LHCN-M2 (cell line): ENCODE results near the gene RNF227. TPM values are rescaled to one million over a fixed set of nuclear protein-coding genes. Genes with fewer than 3 reads are reported as not detected.

ENCODE experiments used
- DNase-seq: peaks from one replicate; pipeline ENCODE4 v3.0.0-alpha.2; 2012; ENCODE audit warnings: low read depth
- total RNA-seq: library from RNA; depleted of rRNA; stranded (reverse); fragments of >200 nt; gene quantifications from 2 replicates; pipeline ENCODE4 v1.2.3, GENCODE V29; 2014

RNF227 gene
- total RNA-seq, 1 experiment from 2014 or later = 6.9 TPM

DNA sequence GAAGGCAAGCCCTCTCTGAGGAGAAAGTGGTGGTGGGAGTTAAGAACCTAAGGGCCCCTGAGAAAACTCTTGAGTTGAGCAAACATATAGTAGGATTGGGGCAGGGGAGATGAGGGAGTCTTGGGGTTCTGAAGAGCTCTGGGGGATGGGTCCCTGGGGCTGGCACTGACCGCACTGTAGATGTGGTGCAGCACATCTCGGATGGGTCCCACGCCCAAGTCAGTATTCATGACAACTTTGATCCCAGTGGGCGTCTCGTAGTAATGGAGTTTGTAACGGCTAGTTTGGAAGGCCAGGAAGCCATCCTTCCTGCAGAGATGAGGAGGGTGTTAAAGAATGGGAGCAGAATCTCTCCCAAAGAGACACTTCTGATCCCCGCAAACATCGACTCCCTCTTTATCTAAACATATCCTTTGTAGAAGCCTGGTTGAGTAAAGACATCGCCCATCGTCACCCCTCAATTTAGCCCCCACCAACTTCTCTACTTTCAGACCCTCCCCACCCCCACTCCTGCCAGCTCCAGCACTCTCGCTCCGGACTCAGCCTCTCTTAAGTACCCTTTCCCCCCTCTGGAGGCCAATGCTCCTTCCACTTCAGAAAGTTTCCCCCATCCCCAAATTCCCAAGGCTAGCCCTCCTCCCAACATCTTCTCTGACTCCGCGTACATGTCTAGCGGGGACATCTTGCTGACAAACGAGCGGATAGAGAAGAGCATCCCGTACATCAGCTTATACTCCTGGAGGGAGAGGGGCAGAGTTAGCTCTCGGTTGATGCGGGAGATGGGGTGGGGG lies 14.9 kb upstream of the RNF227 start:
- no peak for DNase-seq

- peak; percentile 2 for DNase-seq
Measured at GRCh38 chr17:7929158-7930023, 13.3 kb upstream of the RNF227 start, which contains the start of gene KCNAB3. KCNAB3 (minus strand) TSS chr17:7929856; CDS start chr17:7929435, 421 bp downstream.

GRCh38 chr17:7927596-7927995 lies 11.5 kb upstream of the RNF227 start:
- no peak for DNase-seq

- DNase-seq = no peak
Measured at GRCh38 chr17:7922845-7923628, 6.9 kb upstream of the RNF227 start.

DNA sequence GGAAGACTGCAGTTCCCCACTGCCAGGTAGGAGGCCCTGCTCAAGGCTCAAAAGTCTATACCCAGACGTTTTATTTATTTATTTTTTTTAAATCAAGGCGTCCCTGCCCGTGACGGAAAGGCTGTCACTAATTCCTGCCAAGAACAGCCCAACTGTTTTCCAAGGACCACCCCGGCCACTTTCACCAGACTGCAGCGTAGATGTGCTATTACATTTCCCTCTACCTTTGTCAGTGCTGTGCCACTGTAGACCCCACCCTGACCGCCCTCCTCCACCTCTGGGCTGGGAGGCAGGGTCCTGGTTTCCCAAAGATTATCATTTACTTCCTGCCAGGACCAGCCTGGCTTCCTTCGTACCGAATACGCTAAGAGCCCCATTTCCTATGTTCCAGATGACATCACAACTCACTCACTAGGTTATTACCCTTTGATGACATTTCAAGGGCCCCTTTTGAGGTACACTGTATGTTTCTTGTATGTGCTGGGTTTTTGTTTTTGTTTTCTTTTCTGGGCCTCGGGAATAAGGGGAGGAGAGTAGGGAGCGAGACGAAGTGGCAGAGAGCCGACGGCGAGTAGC lies 6.3 kb upstream of the RNF227 start:
- no peak for DNase-seq

- DNase-seq = peak; percentile 60
Measured at GRCh38 chr17:7916808-7917207, 719 bp upstream of the RNF227 start.

GRCh38 chr17:7916385-7916682 lies 245 bp upstream of the RNF227 start:
- DNase-seq = no peak

DNA sequence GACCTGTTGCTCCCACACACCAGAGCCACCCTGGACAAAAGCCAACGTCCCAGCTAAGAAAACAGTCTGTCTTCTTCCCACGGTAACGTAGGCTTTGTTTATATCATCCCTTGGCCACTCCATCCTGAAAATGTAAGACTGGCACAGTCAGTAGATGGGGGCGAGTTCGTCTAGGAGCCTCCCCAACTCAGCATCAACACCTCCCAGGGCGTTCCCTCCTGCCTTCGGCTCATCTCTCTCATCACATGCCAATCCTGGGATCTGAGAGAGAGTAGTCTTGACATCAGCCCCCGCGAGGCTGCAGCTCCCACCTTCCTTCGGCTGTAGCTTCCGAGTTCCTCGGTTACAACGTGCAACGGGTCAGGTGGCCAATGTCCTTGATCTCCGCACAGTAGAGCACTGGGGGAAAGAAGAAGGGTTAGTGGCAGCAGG lies 894 bp downstream of the RNF227 start:
- no peak for DNase-seq

- DNase-seq = peak; percentile 74
Measured at GRCh38 chr17:7912927-7913524, 3.1 kb downstream of the RNF227 start.

GRCh38 chr17:7911116-7911515 lies 5.0 kb downstream of the RNF227 start:
- no peak for DNase-seq

GRCh38 chr17:7910711-7911110 lies 5.4 kb downstream of the RNF227 start:
- DNase-seq = no peak

DNA sequence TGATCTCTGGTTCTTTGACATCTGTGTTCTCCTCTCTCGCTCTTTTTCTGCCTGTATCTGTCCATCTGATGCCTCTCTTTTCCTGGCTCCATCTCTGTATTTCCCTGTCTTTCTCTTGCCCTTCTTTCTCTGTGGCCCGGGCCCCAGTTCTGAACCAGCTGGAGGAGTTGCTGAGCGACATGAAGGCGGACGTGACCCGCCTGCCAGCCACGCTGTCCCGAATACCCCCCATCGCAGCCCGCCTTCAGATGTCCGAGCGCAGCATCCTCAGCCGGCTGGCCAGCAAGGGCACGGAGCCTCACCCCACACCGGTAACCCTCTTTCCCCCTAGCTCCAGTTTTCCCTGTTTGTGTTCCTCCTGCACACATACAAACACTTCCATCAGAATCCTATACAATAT lies 5.8 kb downstream of the RNF227 start:
- no peak for DNase-seq

DNA sequence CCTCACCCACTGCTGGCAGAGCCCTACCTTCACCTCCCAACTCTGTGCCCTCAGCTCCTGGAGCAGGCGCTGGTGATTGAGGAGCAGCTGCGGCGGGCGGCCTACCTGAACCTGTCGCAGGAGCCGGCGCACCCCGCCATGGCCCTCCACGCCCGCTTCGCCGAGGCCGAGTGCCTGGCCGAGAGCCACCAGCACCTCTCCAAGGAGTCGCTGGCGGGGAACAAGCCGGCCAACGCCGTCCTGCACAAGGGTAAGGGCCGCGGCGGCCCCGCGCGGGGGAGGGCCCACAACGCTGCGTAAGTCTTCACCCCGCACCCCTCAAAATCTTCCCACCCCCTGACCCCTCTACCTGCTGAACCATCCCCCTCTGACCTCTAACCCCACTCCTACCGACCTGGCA lies 7.0 kb downstream of the RNF227 start:
- DNase-seq = no peak

- no peak for DNase-seq
Measured at GRCh38 chr17:7903154-7904103, 12.7 kb downstream of the RNF227 start.

DNA sequence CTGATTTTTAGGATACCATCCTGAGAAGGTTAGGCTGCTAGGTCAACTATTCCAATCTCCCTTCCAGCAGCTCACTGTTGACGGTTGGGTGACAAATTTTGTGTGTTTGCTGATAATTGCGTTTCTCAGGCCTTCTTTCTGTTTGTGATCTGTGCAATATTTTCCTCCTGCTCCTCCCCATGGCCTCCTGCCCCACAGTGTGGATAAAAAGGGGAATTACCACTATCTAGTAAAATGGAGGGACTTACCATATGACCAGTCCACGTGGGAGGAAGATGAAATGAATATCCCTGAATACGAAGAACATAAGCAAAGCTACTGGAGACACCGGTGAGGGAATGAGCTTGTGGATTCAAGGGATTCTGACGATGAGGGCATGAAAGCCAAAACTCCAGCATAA lies 18.3 kb downstream of the RNF227 start:
- DNase-seq = peak; percentile 55

GRCh38 chr17:7897090-7897489 lies 19.0 kb downstream of the RNF227 start:
- no peak for DNase-seq

- DNase-seq = no peak
Measured at GRCh38 chr17:7894866-7895265, 21.2 kb downstream of the RNF227 start.

DNA sequence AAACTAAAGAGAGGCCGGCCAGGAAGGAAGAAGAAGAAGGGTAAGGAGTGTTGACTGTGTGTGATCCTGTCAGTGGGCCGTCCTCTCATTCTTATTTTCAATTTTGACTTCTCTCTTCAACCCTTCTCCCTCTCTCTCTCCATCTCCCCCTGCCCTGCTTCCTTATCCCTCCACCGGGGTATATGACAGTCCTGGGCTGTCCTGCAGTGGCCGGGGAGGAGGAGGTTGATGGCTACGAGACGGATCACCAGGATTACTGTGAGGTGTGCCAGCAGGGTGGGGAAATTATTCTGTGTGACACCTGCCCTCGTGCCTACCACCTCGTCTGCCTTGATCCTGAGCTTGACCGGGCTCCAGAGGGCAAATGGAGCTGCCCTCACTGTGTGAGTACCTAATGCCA lies 21.9 kb downstream of the RNF227 start:
- DNase-seq = no peak

DNA sequence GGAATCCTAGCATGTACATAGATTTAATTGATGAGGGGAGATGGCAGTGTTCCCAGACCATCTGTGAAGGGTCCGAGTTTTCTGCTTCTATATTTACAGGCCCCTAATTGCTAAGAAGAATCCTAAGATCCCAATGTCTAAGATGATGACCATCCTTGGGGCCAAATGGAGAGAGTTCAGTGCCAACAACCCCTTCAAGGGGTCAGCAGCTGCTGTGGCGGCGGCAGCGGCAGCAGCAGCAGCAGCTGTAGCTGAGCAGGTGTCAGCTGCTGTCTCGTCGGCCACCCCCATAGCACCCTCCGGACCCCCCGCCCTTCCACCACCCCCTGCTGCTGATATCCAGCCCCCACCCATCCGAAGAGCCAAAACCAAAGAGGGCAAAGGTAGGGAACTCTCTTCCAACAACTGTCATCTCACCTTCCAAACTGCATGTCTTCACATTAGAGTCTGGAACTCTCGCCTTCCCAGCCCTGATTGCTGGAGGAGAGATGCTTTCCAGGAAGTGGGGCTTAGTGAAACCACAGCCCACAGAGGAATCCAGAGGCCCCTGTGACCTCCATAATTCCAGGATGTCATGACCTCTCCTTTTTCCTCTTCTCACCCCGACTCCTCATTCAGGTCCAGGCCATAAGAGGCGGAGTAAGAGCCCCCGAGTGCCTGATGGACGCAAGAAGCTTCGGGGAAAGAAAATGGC lies 22.8 kb downstream of the RNF227 start:
- DNase-seq = peak; percentile 78
